ENCODE data around the gene SEMA4D.

- no peak for TF ChIP-seq CTCF (IDR thresholded peaks at IDR 0.05)
- no peak for TF ChIP-seq POLR2A (IDR thresholded peaks at IDR 0.05)
Observed at GRCh38 chr9:89488936-89489335, 9.0 kb downstream of the SEMA4D start.

Measured in adrenal gland (tissue), 5 donors.